ENCODE results near the gene ANKUB1. TPM values are rescaled to one million over a fixed set of nuclear protein-coding genes. Genes with fewer than 3 reads are reported as not detected.
A peak's percentile ranks its signal among the peaks of the same experiment; 100 is the strongest.

ANKUB1 gene
- total RNA-seq, 3 donors from 2014 or later (not counting 1 experiment from before 2014, with no cell fraction given), result not detected

GRCh38 chr3:149768704-149769103 is 23.6 kb downstream of the ANKUB1 start:
- H3K36me3 ChIP-seq (ENCODE audit: control insufficient read depth, insufficient read depth, low read length), result no peaks in the 10 kb centered on the region
- H3K9me3 ChIP-seq (ENCODE audit: control insufficient read depth, insufficient read depth, low read length), result no peaks in the 10 kb centered on the region
- intact Hi-C loops (cut with micrococcal nuclease), result no loop called here
- no peak overlapping the region for H3K27ac ChIP-seq (ENCODE audit: low read length)
- no peaks in the 10 kb centered on the region for H3K36me3 Mint-ChIP-seq
- ATAC-seq, result no peak
- H3K4me1 Mint-ChIP-seq, result no peaks in the 10 kb centered on the region
- H3K27me3 Mint-ChIP-seq (ENCODE audit: low read depth in 2 of 2), result peaks cover 18 to 27% of the 10 kb centered on the region in 2 donors
- no peak for DNase-seq
- H3K4me3 Mint-ChIP-seq, result no peak overlapping the region
- no peak overlapping the region for H3K27ac Mint-ChIP-seq
- 96% methylated on average over 4 of the region's 6 CpGs for WGBS (ENCODE audit: insufficient coverage)
- H3K9me3 Mint-ChIP-seq, result no peaks in the 10 kb centered on the region
- no peaks in the 10 kb centered on the region for H3K27me3 ChIP-seq (ENCODE audit: control insufficient read depth, insufficient read depth, low read length)
- no peaks in the 10 kb centered on the region for H3K4me1 ChIP-seq (ENCODE audit: control insufficient read depth, insufficient read depth, low read length)
- H3K4me3 ChIP-seq (ENCODE audit: low read length), result no peak overlapping the region
- TF ChIP-seq, protein P1, sequence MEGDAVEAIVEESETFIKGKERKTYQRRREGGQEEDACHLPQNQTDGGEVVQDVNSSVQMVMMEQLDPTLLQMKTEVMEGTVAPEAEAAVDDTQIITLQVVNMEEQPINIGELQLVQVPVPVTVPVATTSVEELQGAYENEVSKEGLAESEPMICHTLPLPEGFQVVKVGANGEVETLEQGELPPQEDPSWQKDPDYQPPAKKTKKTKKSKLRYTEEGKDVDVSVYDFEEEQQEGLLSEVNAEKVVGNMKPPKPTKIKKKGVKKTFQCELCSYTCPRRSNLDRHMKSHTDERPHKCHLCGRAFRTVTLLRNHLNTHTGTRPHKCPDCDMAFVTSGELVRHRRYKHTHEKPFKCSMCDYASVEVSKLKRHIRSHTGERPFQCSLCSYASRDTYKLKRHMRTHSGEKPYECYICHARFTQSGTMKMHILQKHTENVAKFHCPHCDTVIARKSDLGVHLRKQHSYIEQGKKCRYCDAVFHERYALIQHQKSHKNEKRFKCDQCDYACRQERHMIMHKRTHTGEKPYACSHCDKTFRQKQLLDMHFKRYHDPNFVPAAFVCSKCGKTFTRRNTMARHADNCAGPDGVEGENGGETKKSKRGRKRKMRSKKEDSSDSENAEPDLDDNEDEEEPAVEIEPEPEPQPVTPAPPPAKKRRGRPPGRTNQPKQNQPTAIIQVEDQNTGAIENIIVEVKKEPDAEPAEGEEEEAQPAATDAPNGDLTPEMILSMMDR (IDR thresholded peaks at IDR 0.05), result no peak

DNA sequence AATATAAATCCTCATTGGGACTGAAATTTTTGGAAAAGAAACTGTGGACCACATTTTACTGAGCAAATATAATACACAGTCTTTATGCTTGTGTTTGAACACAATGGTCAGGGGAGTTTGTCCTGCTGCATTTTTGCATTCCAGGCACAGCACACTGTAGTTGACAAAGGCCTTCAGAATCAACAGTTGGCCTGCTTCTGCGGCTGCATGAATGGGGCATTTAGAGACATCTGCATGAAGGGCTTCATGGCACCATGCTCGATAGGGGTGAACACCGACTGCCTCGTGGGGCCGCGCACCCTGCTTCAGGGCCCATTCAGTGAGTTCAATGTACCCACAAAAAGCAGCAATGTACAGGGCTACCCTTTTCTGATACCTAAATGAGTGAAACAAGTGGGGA is 24.6 kb downstream of the ANKUB1 start:
- Histone ChIP-seq H3K36me3 (ENCODE audit: control insufficient read depth, insufficient read depth, low read length) (no peaks in the 10 kb centered on the region), H3K4me3 (ENCODE audit: low read length) (no peak overlapping the region), H3K9me3 (ENCODE audit: control insufficient read depth, insufficient read depth, low read length) (no peaks in the 10 kb centered on the region), H3K27me3 (ENCODE audit: control insufficient read depth, insufficient read depth, low read length) (peaks cover 2% of the 10 kb centered on the region), H3K27ac (ENCODE audit: low read length) (no peak overlapping the region), H3K4me1 (ENCODE audit: control insufficient read depth, insufficient read depth, low read length) (no peaks in the 10 kb centered on the region)
- Mint-ChIP-seq H3K4me3 (no peak overlapping the region), H3K9me3 (no peaks in the 10 kb centered on the region), H3K27me3 (ENCODE audit: low read depth in 2 of 2) (peaks cover 15 to 27% of the 10 kb centered on the region in 2 donors), H3K4me1 (no peaks in the 10 kb centered on the region), H3K27ac (no peak overlapping the region), H3K36me3 (no peaks in the 10 kb centered on the region)
- DNase-seq (no peak), ATAC-seq (no peak)
- TF ChIP-seq, protein P1 (IDR thresholded peaks at IDR 0.05), result no peak
- WGBS (ENCODE audit: insufficient coverage), result 95% methylated on average over 6 of the region's 6 CpGs
- intact Hi-C loops (cut with micrococcal nuclease), result no loop called here

DNA sequence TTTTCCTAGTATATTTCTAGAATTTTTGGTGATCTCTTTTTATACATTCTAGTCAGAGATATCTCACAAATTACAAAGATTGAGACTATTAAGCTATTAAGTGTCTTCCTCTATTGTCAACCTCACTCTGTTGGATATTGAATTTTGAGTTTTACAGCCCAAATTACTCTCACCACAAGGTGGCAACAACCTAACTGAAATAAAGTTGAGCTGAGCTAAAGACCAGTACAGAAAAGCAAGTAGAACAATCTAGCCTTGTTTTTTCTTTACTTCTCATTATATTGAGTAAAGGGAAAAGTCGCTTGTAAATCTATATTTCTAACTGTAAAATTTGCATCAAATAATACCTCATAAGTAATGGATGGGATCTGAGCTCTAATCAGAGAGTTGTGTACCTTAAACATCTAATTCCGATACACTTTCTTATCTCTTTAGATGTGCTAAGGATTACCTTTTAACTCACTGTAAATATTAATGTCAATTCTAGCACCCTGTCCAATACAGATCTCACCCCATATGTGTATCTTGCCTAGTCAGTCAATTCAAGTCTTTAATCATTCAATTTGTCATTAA is 26.5 kb downstream of the ANKUB1 start:
- Mint-ChIP-seq H3K36me3 (no peaks in the 10 kb centered on the region), H3K9me3 (no peaks in the 10 kb centered on the region), H3K4me3 (no peak overlapping the region), H3K27me3 (ENCODE audit: low read depth in 2 of 2) (peaks cover 9 to 14% of the 10 kb centered on the region in 2 donors), H3K4me1 (no peaks in the 10 kb centered on the region), H3K27ac (no peak overlapping the region)
- intact Hi-C loops (cut with micrococcal nuclease), result no loop called here
- Histone ChIP-seq H3K4me1 (ENCODE audit: control insufficient read depth, insufficient read depth, low read length) (no peaks in the 10 kb centered on the region), H3K27ac (ENCODE audit: low read length) (no peak overlapping the region), H3K36me3 (ENCODE audit: control insufficient read depth, insufficient read depth, low read length) (no peaks in the 10 kb centered on the region), H3K9me3 (ENCODE audit: control insufficient read depth, insufficient read depth, low read length) (no peaks in the 10 kb centered on the region), H3K27me3 (ENCODE audit: control insufficient read depth, insufficient read depth, low read length) (peaks cover 5% of the 10 kb centered on the region), H3K4me3 (ENCODE audit: low read length) (no peak overlapping the region)
- TF ChIP-seq, protein P1 (IDR thresholded peaks at IDR 0.05), result no peak
- peak in 1 of 2 donors; percentile 15 for DNase-seq
- WGBS (ENCODE audit: insufficient coverage), result 75% methylated on average over 1 of the region's 2 CpGs
- no peak for ATAC-seq

DNA sequence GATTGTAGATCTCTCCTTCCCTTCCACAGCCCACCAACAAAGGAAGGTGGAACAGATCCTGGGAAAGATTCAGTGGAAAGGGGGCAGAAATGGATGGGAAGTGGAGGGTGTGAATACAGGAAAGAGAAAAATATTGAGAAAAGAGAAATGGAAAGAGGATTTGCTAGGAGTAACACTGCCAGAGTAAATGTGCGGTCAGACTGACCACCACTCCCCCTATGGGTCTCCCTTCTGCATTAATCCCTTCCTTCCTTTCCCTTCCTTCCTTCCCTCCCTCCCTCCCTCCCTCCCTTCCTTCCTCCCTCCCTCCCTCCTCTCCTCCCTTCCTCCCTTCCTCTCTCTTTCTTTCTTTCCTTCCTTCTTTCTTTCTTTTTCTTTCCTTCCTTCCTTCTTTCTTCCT is 28.1 kb downstream of the ANKUB1 start:
- TF ChIP-seq, protein P1 (IDR thresholded peaks at IDR 0.05), result no peak
- no peaks in the 10 kb centered on the region for H3K9me3 Mint-ChIP-seq
- no peaks in the 10 kb centered on the region for H3K4me1 Mint-ChIP-seq
- H3K27me3 ChIP-seq (ENCODE audit: control insufficient read depth, insufficient read depth, low read length), result peaks cover 6% of the 10 kb centered on the region
- no peak overlapping the region for H3K27ac Mint-ChIP-seq
- no peak overlapping the region for H3K27ac ChIP-seq (ENCODE audit: low read length)
- H3K4me1 ChIP-seq (ENCODE audit: control insufficient read depth, insufficient read depth, low read length), result no peaks in the 10 kb centered on the region
- no peak overlapping the region for H3K4me3 ChIP-seq (ENCODE audit: low read length)
- WGBS (ENCODE audit: insufficient coverage), result 83% methylated on average over 1 of the region's 1 CpG
- H3K36me3 Mint-ChIP-seq, result no peaks in the 10 kb centered on the region
- H3K4me3 Mint-ChIP-seq, result no peak overlapping the region
- intact Hi-C loops (cut with micrococcal nuclease), result no loop called here
- no peaks in the 10 kb centered on the region for H3K9me3 ChIP-seq (ENCODE audit: control insufficient read depth, insufficient read depth, low read length)
- H3K27me3 Mint-ChIP-seq (ENCODE audit: low read depth in 2 of 2), result peaks cover 13 to 21% of the 10 kb centered on the region in 2 donors
- ATAC-seq (no peak), DNase-seq (no peak)
- no peaks in the 10 kb centered on the region for H3K36me3 ChIP-seq (ENCODE audit: control insufficient read depth, insufficient read depth, low read length)
